Measurements from ENCODE around the gene PREX1. TPM values are rescaled to one million over a fixed set of nuclear protein-coding genes. Genes with fewer than 3 reads are reported as not detected.

PREX1 gene
- total and polyA plus RNA-seq, 3 donors from 2014 or later: 18.0 to 36.5 (median 27.1) TPM

GRCh38 chr20:48785256-48785655 lies 42.5 kb downstream of the PREX1 start:
- Histone ChIP-seq H3K4me1 (no peaks in the 10 kb centered on the region), H3K27me3 (no peaks in the 10 kb centered on the region), H3K9me3 (no peaks in the 10 kb centered on the region), H3K4me3 (no peak overlapping the region), H3K27ac (no peak overlapping the region), H3K36me3 (ENCODE audit: low read depth, missing control alignments) (no peaks in the 10 kb centered on the region)
- no peak for DNase-seq
- 98 to 100% methylated on average over 3 to 6 of the region's 6 CpGs for WGBS, 2 donors
- TF ChIP-seq POLR2A (IDR thresholded peaks at IDR 0.05) (no peak), CTCF (IDR thresholded peaks at IDR 0.05) (no peak)
- intact Hi-C loops (cut with DNase I; ENCODE audit: low total_unique reads): no loop called here

DNA sequence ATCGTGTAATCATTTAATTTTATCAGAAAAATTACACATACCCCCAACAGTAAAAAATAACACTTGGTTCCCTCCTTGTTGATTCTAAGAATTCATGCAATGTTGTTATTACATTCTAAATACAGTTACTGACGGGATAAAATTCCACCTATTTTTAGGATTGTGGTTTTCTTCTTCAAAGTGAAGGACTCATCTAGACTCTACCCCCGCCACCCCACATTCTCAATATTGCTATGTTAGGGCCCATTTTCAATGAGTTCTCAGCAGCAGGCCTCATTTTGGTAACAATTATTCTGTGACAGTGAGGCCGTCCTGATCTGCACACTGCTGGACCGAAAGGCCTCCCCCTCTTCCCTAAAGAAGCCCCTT lies 43.5 kb downstream of the PREX1 start:
- intact Hi-C loops (cut with DNase I; ENCODE audit: low total_unique reads): no loop called here
- 82 to 84% methylated on average over 5 of the region's 5 CpGs for WGBS, 2 donors
- Histone ChIP-seq H3K9me3 (no peaks in the 10 kb centered on the region), H3K4me3 (no peak overlapping the region), H3K27ac (no peak overlapping the region), H3K36me3 (ENCODE audit: low read depth, missing control alignments) (no peaks in the 10 kb centered on the region), H3K4me1 (no peaks in the 10 kb centered on the region), H3K27me3 (no peaks in the 10 kb centered on the region)
- DNase-seq: no peak
- TF ChIP-seq CTCF (IDR thresholded peaks at IDR 0.05) (no peak), POLR2A (IDR thresholded peaks at IDR 0.05) (no peak)

- intact Hi-C loops (cut with DNase I; ENCODE audit: low total_unique reads): no loop called here
- H3K9me3 ChIP-seq: no peaks in the 10 kb centered on the region
- DNase-seq: no peak
- H3K4me1 ChIP-seq: no peaks in the 10 kb centered on the region
- H3K27ac ChIP-seq: no peak overlapping the region
- 84 to 88% methylated on average over 9 of the region's 9 CpGs for WGBS, 2 donors
- TF ChIP-seq POLR2A (IDR thresholded peaks at IDR 0.05): no peak
- no peak for TF ChIP-seq CTCF (IDR thresholded peaks at IDR 0.05)
- H3K4me3 ChIP-seq: no peak overlapping the region
- no peaks in the 10 kb centered on the region for H3K36me3 ChIP-seq (ENCODE audit: low read depth, missing control alignments)
- no peaks in the 10 kb centered on the region for H3K27me3 ChIP-seq
Observed at GRCh38 chr20:48783533-48784272, 44.1 kb downstream of the PREX1 start.

- H3K4me1 ChIP-seq: no peaks in the 10 kb centered on the region
- 75 to 98% methylated on average over 6 of the region's 6 CpGs for WGBS, 2 donors
- intact Hi-C loops (cut with DNase I; ENCODE audit: low total_unique reads): no loop called here
- H3K36me3 ChIP-seq (ENCODE audit: low read depth, missing control alignments): no peaks in the 10 kb centered on the region
- no peak overlapping the region for H3K4me3 ChIP-seq
- H3K9me3 ChIP-seq: no peaks in the 10 kb centered on the region
- H3K27ac ChIP-seq: no peak overlapping the region
- no peaks in the 10 kb centered on the region for H3K27me3 ChIP-seq
- DNase-seq: no peak
- TF ChIP-seq POLR2A (IDR thresholded peaks at IDR 0.05) (no peak), CTCF (IDR thresholded peaks at IDR 0.05) (no peak)
Observed at GRCh38 chr20:48782901-48783308, 44.9 kb downstream of the PREX1 start.

DNA sequence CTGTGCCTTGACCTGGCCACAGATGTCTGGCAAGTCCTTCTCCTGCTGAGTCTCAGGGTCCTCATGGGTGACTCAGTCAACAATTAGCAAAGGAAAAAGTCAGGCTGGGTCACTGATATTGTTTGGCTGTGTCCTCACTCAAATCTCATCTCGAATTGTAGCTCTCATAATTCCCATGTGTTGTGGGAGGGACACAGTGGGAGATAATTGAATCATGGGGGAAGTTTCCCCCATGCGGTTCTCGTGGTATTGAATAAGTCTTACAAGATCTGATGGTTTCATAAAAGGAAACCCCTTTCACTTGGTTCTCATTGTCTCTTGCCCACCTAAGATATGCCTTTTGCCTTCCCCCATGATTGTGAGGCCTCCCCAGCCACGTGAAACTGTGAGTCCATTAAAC lies 45.7 kb downstream of the PREX1 start:
- Histone ChIP-seq H3K27ac (no peak overlapping the region), H3K36me3 (ENCODE audit: low read depth, missing control alignments) (no peaks in the 10 kb centered on the region), H3K27me3 (no peaks in the 10 kb centered on the region), H3K4me1 (no peaks in the 10 kb centered on the region), H3K9me3 (no peaks in the 10 kb centered on the region), H3K4me3 (no peak overlapping the region)
- 42 to 62% methylated on average over 4 of the region's 4 CpGs for WGBS, 2 donors
- DNase-seq: no peak
- intact Hi-C loops (cut with DNase I; ENCODE audit: low total_unique reads): no loop called here
- TF ChIP-seq POLR2A (IDR thresholded peaks at IDR 0.05) (no peak), CTCF (IDR thresholded peaks at IDR 0.05) (no peak)
